Inflammatory macrophage treated with lipopolysaccharide for 4 hours (primary cell): ENCODE data around the gene NBAS.

Source experiments
- DNase-seq: peaks from one replicate; pipeline ENCODE4 v3.0.0-alpha.2; 2020

Gene NBAS

DNA sequence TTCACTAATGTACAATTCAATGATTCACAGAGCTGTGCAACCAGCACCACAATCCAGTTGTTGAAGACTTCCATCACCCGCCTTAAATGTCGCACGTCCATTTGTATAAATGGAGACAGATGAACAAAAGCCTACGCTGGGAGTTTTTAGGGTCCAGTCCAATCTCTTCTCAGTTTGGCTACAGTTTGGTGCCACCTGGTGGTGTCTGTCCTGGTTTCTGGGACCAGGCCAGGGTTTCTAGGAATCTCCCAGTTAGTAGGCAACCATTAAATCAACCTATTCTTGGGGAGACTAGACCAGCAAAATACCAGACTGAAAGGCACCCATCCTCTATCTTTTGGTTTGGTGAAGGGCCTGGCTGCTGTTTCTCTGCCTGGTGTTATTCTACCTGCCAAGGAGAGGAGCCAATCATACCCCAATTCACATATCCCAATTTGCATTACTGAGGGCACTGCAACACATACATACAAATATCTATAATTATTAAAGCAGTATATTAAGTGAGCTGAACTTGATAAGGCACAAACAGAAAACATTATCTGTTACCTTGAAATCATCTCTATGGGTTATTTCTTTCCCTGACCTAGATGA lies 27.3 kb upstream of the NBAS start:
- peak; percentile 25 for DNase-seq

DNA sequence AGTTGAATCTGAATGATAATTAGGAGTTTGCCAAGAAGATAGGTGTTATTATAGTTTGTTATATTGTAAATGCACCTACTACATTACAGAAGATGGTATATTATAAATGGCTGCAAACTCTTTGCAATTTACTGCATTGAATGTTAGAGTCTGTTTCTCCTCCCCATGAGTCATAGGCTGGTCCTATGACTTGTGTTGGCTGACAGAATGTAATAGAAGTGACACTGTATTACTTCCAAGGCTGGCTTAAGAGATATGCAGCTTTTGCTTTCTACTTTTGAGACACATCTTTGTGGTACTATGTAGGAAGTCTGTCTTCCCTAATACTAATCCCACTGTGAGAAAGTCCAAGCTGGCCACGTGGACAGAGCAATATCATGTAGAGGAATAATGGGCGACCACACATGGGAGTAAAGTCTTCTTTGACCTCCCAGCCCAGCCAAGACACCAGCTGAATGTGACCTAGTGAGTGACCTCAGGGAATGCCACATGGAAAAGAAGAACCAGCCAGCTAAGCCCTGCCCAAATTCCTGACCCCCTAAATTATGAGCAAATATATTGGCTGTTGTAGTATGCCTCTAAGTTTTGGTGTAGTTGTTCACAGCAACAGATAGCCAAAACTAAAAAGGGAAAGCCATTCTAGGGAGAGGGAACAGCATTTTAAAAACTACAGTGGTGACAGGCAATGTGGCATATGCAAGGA lies 23.8 kb upstream of the NBAS start:
- DNase-seq, result peak; percentile 60

DNA sequence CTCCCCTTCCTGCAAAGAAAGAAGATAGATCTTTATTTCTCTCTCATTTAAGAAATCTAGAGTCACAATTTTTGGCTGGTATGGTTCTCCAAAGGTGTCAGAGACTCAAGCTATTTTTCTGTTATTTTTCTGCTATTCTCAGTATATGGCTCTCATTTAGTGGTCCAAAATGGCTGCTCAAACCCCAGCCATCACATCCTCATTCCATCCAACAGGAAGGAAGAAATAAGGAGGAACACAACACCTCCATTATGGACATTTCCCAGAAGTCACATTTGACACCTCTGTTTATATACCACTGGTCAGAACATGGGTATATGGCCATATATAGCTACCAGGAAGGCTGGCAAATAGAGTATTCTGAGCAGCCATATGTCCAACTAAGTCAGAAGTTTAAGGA lies 23.2 kb upstream of the NBAS start:
- no peak for DNase-seq

DNA sequence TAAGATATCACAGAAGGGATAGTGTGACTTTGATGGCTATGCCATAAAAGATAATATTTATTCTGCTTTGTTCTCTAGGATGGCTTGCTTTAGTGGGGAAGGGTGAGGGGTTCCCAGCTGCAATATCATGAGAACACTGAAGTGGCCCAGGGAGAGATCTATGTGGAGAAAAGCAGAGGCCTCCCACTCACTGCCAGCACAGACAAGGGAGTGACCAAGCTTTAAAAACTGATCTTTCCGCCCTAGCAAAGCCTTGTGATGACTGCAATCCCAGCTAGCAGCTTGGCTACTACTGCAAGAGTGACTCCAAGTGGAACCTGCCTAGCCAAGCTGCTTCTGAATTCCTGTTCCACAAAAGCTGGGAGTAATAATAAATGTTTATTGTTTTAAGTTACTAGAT lies 22.7 kb upstream of the NBAS start:
- no peak for DNase-seq

GRCh38 chr2:15582710-15583357 lies 21.7 kb upstream of the NBAS start:
- no peak for DNase-seq

DNA sequence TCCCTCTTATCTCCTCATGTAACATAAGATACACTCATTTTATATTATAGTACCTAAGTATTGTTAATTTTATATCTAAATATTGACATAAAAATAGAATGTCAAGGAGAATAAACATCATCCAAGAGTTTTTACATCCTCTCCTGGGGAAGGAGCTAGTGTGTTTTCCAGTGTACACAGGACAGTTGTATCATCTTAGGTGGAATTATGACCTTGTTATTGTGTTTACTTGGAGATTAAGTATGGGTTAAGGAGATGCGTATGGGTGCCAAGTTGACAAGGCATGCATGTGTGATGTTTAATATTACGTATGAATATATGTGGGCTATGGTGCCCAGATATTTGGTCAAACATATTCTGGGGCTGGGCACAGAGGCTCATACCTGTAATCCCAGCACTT lies 19.3 kb upstream of the NBAS start:
- DNase-seq, result no peak

DNA sequence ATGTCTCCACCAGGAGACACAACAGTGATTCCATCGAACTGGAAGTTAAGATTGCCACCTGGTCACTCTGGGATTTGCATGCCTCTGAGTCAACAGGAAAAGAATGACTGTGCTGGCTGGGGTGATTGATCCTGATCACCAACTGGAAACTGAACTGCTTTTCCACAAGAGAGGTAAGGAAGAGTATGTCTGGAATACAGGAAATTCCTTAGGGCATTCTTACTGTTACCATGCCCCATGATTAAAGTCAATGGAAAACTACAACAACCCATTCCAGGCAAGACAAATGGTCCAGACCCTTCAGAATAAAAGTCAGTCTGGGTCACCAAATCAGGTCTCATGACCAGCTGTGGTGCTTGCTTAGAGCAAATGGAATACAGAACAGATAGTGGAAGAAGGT lies 18.5 kb upstream of the NBAS start:
- DNase-seq, result no peak

- DNase-seq, result peak; percentile 77
Observed at GRCh38 chr2:15577071-15577735, 16.1 kb upstream of the NBAS start.

- no peak for DNase-seq
Observed at GRCh38 chr2:15571729-15572128, 10.6 kb upstream of the NBAS start.

- DNase-seq, result no peak
Observed at GRCh38 chr2:15570104-15570503, 9.0 kb upstream of the NBAS start.

DNA sequence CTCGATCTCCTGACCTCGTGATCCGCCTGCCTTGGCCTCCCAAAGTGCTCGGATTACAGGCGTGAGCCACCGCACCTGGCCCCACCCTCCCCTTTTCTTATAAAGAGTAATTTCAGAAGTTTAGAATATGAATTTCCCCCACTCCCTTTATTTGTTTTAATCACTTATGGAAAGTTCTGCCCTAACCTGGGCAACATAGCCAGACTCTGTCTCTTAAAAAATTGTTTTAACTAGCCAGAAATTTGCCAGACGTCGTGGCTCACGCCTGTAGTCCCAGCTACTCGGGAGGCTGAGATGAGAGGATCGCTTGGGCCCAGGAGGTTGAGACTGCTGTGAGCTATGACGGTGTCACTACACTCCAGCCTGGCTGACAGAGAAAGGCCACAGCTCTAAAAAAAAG lies 7.7 kb upstream of the NBAS start:
- DNase-seq, result no peak

GRCh38 chr2:15566912-15567311 lies 5.8 kb upstream of the NBAS start:
- DNase-seq, result no peak

- no peak for DNase-seq
Observed at GRCh38 chr2:15565994-15566671, 5.0 kb upstream of the NBAS start.

DNA sequence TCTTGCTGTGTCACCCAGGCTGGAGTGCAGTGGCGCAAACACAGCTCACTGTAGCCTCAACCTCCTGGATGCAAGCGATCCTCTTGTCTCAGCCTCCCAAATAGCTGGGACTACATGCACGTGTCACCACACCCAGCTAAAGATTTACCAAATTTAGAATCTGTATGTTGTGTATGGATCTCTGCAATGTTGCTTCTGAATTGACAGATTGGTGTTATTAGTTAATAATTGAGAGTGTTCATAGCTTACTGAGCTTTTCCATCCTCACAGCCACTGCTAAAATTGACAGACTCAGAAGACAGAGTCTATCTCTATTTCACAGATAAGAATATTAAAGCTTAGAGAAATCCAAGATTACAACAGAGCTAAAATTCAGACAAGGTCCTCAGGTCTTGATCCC lies 4.3 kb upstream of the NBAS start:
- no peak for DNase-seq

GRCh38 chr2:15563227-15564100 lies 2.3 kb upstream of the NBAS start:
- no peak for DNase-seq

GRCh38 chr2:15562354-15563031 lies 1.4 kb upstream of the NBAS start:
- DNase-seq, result no peak

DNA sequence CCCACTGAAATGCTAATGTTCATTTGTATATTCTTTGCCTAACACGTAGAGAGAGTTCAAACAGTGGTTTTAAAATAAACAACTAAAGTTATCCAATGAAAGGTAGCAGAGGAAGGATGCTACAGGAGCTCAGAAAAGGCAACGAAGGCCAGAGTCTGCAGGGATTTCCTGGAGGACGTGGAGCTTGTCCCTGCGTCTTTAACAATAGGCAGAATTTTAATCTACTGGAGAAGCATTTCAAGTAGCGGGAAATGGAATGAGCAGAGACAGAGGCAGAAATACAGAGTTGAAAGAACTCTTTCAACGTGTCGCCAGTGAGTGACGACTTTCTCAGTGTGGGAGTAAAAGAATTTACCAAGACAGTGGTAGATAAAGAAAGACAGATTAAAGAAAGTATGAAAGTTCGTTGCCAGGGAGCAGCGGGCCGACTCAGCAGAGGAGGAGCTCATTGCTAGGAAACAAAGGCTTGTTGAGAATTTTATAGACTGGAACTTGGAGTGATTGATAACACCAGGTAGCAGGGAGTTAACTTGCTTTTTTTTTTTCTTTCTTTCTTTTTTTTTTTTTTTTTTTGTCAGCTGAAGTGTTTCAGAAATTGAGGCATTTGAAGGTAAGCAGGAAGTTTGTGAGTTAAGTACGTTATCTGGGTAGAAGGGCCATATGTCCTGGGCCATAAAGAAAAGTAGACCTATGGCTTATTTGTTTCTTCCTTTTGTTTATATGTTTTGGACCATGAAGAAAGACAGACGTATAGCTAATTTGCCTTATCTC lies 625 bp upstream of the NBAS start:
- peak; percentile 21 for DNase-seq

DNA sequence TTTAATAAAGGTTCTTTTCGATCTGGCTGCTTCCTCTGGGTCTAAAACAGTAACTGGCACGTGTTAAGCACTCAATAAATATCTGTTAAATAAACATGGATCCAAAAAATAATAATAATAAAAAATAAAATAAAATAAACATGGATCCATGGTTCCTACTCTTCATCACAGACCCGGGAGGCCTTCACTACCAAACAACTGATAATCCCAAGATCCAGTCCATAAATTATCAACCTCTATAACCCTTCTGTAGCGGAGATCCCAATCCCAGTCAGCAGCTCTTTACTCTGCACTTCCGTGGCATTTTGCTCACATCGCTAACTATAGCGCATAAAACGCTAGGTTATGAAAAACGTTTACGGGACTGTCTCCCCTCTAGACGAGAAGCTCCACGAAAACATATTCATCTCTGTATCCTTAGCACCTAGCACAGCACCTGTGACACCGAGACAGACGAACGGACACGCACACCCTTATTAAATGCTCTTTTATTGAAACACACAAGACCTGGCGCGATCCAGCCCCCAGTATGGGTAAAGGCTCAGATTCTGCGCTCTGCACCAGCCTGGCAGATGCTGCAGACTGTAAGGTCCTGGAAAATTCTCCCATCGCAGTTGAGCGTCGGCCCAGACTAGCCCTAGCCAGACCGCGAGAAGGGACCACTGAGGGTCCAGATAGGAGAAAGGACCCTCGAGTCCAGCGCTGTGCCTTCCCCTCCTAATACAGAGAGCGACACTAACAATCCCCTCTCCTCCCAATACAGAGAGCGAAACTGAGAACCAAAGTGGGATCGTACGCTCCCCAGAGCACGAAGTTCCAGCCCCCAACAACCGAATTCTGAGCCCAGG lies 770 bp downstream of the NBAS start:
- peak; percentile 3 for DNase-seq

GRCh38 chr2:15559379-15560139 lies 1.6 kb downstream of the NBAS start:
- no peak for DNase-seq
